22Rv1 (cell line): ENCODE data around the gene HBE1.

ENCODE experiments used
- CTCF ChIP-seq: fragments of 450-650 bp; IDR thresholded peaks from 2 replicates; pipeline ENCODE4 v1.5.1; 2017; ENCODE audit warnings: mild to moderate bottlenecking
- ZFX ChIP-seq: fragments of 450-650 bp; IDR thresholded peaks from 2 replicates; pipeline ENCODE4 v1.6.1; 2017; ENCODE audit warnings: antibody characterized with exemption, borderline replicate concordance

GRCh38 chr11:5276697-5277096 is 7.0 kb upstream of the HBE1 start:
- TF ChIP-seq CTCF = no peak
- TF ChIP-seq ZFX = no peak
